CD4-positive, alpha-beta T cell treated with Interleukin-21 for 1 hour (primary cell): ENCODE results near the gene NCSTN.

Source experiments
- DNase-seq: peaks from one replicate; pipeline ENCODE4 v3.0.0-alpha.2; 2020

Gene NCSTN

GRCh38 chr1:160342953-160343869 lies at the start of gene NCSTN, which contains the start of gene COPA:
NCSTN (plus strand) TSS chr1:160343383; CDS start chr1:160343397, 14 bp downstream.
COPA (minus strand) TSS chr1:160343250; CDS start chr1:160343170, 80 bp downstream.
- DNase-seq = peak; percentile 95

- no peak for DNase-seq
Observed at GRCh38 chr1:160296036-160296435, 47.1 kb upstream of the NCSTN start.

- DNase-seq = no peak
Observed at GRCh38 chr1:160300173-160300572, 43.0 kb upstream of the NCSTN start.

- no peak for DNase-seq
Observed at GRCh38 chr1:160307118-160307791, 35.9 kb upstream of the NCSTN start.

- no peak for DNase-seq
Observed at GRCh38 chr1:160308451-160309184, 34.6 kb upstream of the NCSTN start.

GRCh38 chr1:160309185-160309557 lies 34.0 kb upstream of the NCSTN start:
- DNase-seq = no peak

- no peak for DNase-seq
Observed at GRCh38 chr1:160309571-160309970, 33.6 kb upstream of the NCSTN start.

- no peak for DNase-seq
Observed at GRCh38 chr1:160315359-160315758, 27.8 kb upstream of the NCSTN start.

GRCh38 chr1:160322831-160323230 lies 20.4 kb upstream of the NCSTN start:
- no peak for DNase-seq

- no peak for DNase-seq
Observed at GRCh38 chr1:160325252-160325651, 17.9 kb upstream of the NCSTN start.

GRCh38 chr1:160326418-160326817 lies 16.8 kb upstream of the NCSTN start:
- DNase-seq = no peak

- no peak for DNase-seq
Observed at GRCh38 chr1:160328184-160328583, 15.0 kb upstream of the NCSTN start.

- no peak for DNase-seq
Observed at GRCh38 chr1:160330119-160330518, 13.1 kb upstream of the NCSTN start.

- DNase-seq = no peak
Observed at GRCh38 chr1:160332516-160332915, 10.7 kb upstream of the NCSTN start.

- no peak for DNase-seq
Observed at GRCh38 chr1:160338580-160338979, 4.6 kb upstream of the NCSTN start.

- no peak for DNase-seq
Observed at GRCh38 chr1:160340146-160340545, 3.0 kb upstream of the NCSTN start.

- DNase-seq = no peak
Observed at GRCh38 chr1:160340866-160341265, 2.3 kb upstream of the NCSTN start.

- DNase-seq = peak; percentile 26
Observed at GRCh38 chr1:160342526-160342925, 657 bp upstream of the NCSTN start.

- no peak for DNase-seq
Observed at GRCh38 chr1:160344241-160344640, 1.1 kb downstream of the NCSTN start.

- no peak for DNase-seq
Observed at GRCh38 chr1:160344936-160345335, 1.8 kb downstream of the NCSTN start.

GRCh38 chr1:160346463-160346862 lies 3.3 kb downstream of the NCSTN start:
- no peak for DNase-seq

GRCh38 chr1:160346958-160347357 lies 3.8 kb downstream of the NCSTN start:
- DNase-seq = peak; percentile 13

GRCh38 chr1:160351629-160352028 lies 8.4 kb downstream of the NCSTN start:
- no peak for DNase-seq
